HL-60 (cell line): ENCODE results near the gene LMAN1L.

Experiments used
- DNase-seq, 2 experiments: peaks; one replicate each; pipeline ENCODE4 v3.0.0-alpha.2; 2010 to 2020; ENCODE audit warnings: low read depth in 1 of 2, low spot score in 1 of 2
- H3K27ac ChIP-seq: fragments of 250-450 bp; sonication (Bioruptor Pico); replicated peaks from 2 replicates; pipeline ENCODE4 v1.5.1; 2020; ENCODE audit warnings: mild to moderate bottlenecking, moderate library complexity
- H3K27me3 ChIP-seq: fragments of 250-450 bp; sonication (Bioruptor Pico); 2 replicates; pipeline ENCODE4 v1.5.1; 2021; ENCODE audit warnings: mild to moderate bottlenecking, moderate library complexity; ENCODE audit not compliant: insufficient read depth, poor library complexity, severe bottlenecking
- H3K4me3 ChIP-seq: replicated peaks from 2 replicates; pipeline ENCODE4 v1.5.1; 2011; ENCODE audit warnings: mild to moderate bottlenecking, control low read depth, low read length; ENCODE audit not compliant: insufficient read depth
- CTCF ChIP-seq: IDR thresholded peaks from one replicate; pipeline ENCODE4 v1.5.1; 2011; ENCODE audit warnings: low read length, control low read depth, inconsistent platforms; ENCODE audit not compliant: insufficient read depth
- GABPA ChIP-seq: IDR thresholded peaks from 2 replicates; pipeline ENCODE4 v1.6.1; 2012; ENCODE audit warnings: low read depth
- POLR2AphosphoS5 ChIP-seq: IDR thresholded peaks from 2 replicates; pipeline ENCODE4 v1.6.1; 2012; ENCODE audit warnings: low read depth
- REST ChIP-seq: IDR thresholded peaks from 2 replicates; pipeline ENCODE4 v1.6.1; 2012; ENCODE audit warnings: low read depth; ENCODE audit not compliant: insufficient replicate concordance
- SPI1 ChIP-seq: IDR thresholded peaks from 2 replicates; pipeline ENCODE4 v1.6.1; 2012; ENCODE audit warnings: low read depth, mild to moderate bottlenecking, borderline replicate concordance

LMAN1L gene

GRCh38 chr15:74768099-74768770 is 44.4 kb upstream of the LMAN1L start:
- DNase-seq: no peak

GRCh38 chr15:74768771-74769342 is 43.8 kb upstream of the LMAN1L start:
- no peak overlapping the region for H3K27ac ChIP-seq
- DNase-seq: peak in 1 of 2 experiments; percentile 66
- no peak overlapping the region for H3K4me3 ChIP-seq
- TF ChIP-seq POLR2AphosphoS5 (no peak), CTCF (peak; percentile 29)
- no peaks in the 10 kb centered on the region for H3K27me3 ChIP-seq

More at GRCh38 chr15:74768099-74768770, 44.4 kb upstream of the LMAN1L start:
- TF ChIP-seq POLR2AphosphoS5: no peak
- TF ChIP-seq GABPA: no peak
- TF ChIP-seq CTCF: no peak
- TF ChIP-seq SPI1: no peak
- TF ChIP-seq REST: no peak
- no peak overlapping the region for H3K4me3 ChIP-seq
- H3K27ac ChIP-seq: no peak overlapping the region
- no peaks in the 10 kb centered on the region for H3K27me3 ChIP-seq

GRCh38 chr15:74769463-74770025 is 43.1 kb upstream of the LMAN1L start:
- H3K27me3 ChIP-seq: no peaks in the 10 kb centered on the region
- no peak overlapping the region for H3K4me3 ChIP-seq
- no peak overlapping the region for H3K27ac ChIP-seq
- DNase-seq: no peak
- TF ChIP-seq POLR2AphosphoS5 (no peak), GABPA (no peak)

- DNase-seq: no peak
- Histone ChIP-seq H3K27ac (no peak overlapping the region), H3K27me3 (no peaks in the 10 kb centered on the region), H3K4me3 (no peak overlapping the region)
- TF ChIP-seq CTCF (no peak), POLR2AphosphoS5 (no peak), REST (no peak), SPI1 (no peak), GABPA (no peak)
These were observed 42.3 kb upstream of the LMAN1L start for GRCh38 chr15:74770211-74770903.
